ENCODE measurements around the gene NRF1. TPM values are rescaled to one million over a fixed set of nuclear protein-coding genes. Genes with fewer than 3 reads are reported as not detected.

NRF1 gene
- total and polyA plus RNA-seq, 2 donors, result 13.8 to 14.4 TPM

GRCh38 chr7:129781928-129782817 lies 170.7 kb downstream of the NRF1 start:
- Histone ChIP-seq H3K4me1 (ENCODE audit: control insufficient read depth in 2 of 2, insufficient read depth in 2 of 2, low read length in 2 of 2) (peaks cover 6 to 58% of the 10 kb centered on the region in 2 donors), H3K9me3 (ENCODE audit: control insufficient read depth in 2 of 2, insufficient read depth in 1 of 2, low read length in 1 of 2) (peaks cover 2 to 25% of the 10 kb centered on the region in 2 donors), H3K4me3 (ENCODE audit: low read length in 2 of 2) (peak overlapping the region in 1 of 2 donors; percentile 24), H3K27me3 (ENCODE audit: control insufficient read depth in 2 of 2, insufficient read depth in 1 of 2, low read length in 1 of 2) (peaks cover 93 to 100% of the 10 kb centered on the region in 2 donors), H3K36me3 (ENCODE audit: control insufficient read depth in 2 of 2, insufficient read depth in 2 of 2, low read length in 1 of 2) (no peaks in the 10 kb centered on the region), H3K27ac (ENCODE audit: low read depth in 1 of 2, low read length in 1 of 2) (no peak overlapping the region)
- peak in 1 of 9 donors; percentile 12 for DNase-seq (ENCODE audit: low read depth in 6 of 9, low spot score in 9 of 9)
- WGBS, result 6% methylated on average over 73 of the region's 73 CpGs

GRCh38 chr7:129782818-129783583 lies 171.5 kb downstream of the NRF1 start:
- peaks cover 6 to 58% of the 10 kb centered on the region in 2 donors for H3K4me1 ChIP-seq (ENCODE audit: control insufficient read depth in 2 of 2, insufficient read depth in 2 of 2, low read length in 2 of 2)
- H3K4me3 ChIP-seq (ENCODE audit: low read length in 2 of 2), result no peak overlapping the region

DNA sequence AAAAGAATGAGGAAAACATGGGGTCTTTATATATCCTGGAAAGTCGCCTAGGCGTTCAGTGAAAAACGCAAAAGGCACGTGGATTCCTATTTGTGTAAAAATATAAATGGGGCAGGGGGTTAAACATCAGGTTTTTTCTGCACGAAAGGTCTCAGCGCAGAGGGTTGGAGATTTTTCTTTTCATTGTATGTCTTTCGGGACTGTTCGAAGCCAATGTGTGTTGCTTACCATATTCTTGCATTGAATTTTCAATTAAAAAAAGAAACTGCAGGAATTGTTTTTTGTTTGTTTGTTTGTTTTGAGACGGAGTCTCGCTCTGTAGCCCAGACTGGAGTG lies 172.0 kb downstream of the NRF1 start:
- no peaks in the 10 kb centered on the region for H3K36me3 ChIP-seq (ENCODE audit: control insufficient read depth in 2 of 2, insufficient read depth in 2 of 2, low read length in 1 of 2)
- H3K4me1 ChIP-seq (ENCODE audit: control insufficient read depth in 2 of 2, insufficient read depth in 2 of 2, low read length in 2 of 2), result peaks cover 6 to 55% of the 10 kb centered on the region in 2 donors
- no peak overlapping the region for H3K27ac ChIP-seq (ENCODE audit: low read depth in 1 of 2, low read length in 1 of 2)
- peaks cover 2 to 15% of the 10 kb centered on the region in 2 donors for H3K9me3 ChIP-seq (ENCODE audit: control insufficient read depth in 2 of 2, insufficient read depth in 1 of 2, low read length in 1 of 2)
- DNase-seq (ENCODE audit: low read depth in 6 of 9, low spot score in 9 of 9), result no peak
- no peak overlapping the region for H3K4me3 ChIP-seq (ENCODE audit: low read length in 2 of 2)
- 14% methylated on average over 10 of the region's 10 CpGs for WGBS
- H3K27me3 ChIP-seq (ENCODE audit: control insufficient read depth in 2 of 2, insufficient read depth in 1 of 2, low read length in 1 of 2), result peaks cover 87 to 99% of the 10 kb centered on the region in 2 donors

More at GRCh38 chr7:129782818-129783583, 171.5 kb downstream of the NRF1 start:
- Histone ChIP-seq H3K27ac (ENCODE audit: low read depth in 1 of 2, low read length in 1 of 2) (no peak overlapping the region), H3K9me3 (ENCODE audit: control insufficient read depth in 2 of 2, insufficient read depth in 1 of 2, low read length in 1 of 2) (peaks cover 2 to 20% of the 10 kb centered on the region in 2 donors), H3K36me3 (ENCODE audit: control insufficient read depth in 2 of 2, insufficient read depth in 2 of 2, low read length in 1 of 2) (no peaks in the 10 kb centered on the region), H3K27me3 (ENCODE audit: control insufficient read depth in 2 of 2, insufficient read depth in 1 of 2, low read length in 1 of 2) (peaks cover 90 to 99% of the 10 kb centered on the region in 2 donors)
- DNase-seq (ENCODE audit: low read depth in 6 of 9, low spot score in 9 of 9), result peak in 1 of 9 donors; percentile 15
- 7% methylated on average over 42 of the region's 42 CpGs for WGBS

- H3K9me3 ChIP-seq (ENCODE audit: control insufficient read depth in 2 of 2, insufficient read depth in 1 of 2, low read length in 1 of 2), result peaks cover 2 to 12% of the 10 kb centered on the region in 2 donors
- peaks cover 80 to 99% of the 10 kb centered on the region in 2 donors for H3K27me3 ChIP-seq (ENCODE audit: control insufficient read depth in 2 of 2, insufficient read depth in 1 of 2, low read length in 1 of 2)
- no peak overlapping the region for H3K27ac ChIP-seq (ENCODE audit: low read depth in 1 of 2, low read length in 1 of 2)
- no peak overlapping the region for H3K4me3 ChIP-seq (ENCODE audit: low read length in 2 of 2)
- H3K36me3 ChIP-seq (ENCODE audit: control insufficient read depth in 2 of 2, insufficient read depth in 2 of 2, low read length in 1 of 2), result no peaks in the 10 kb centered on the region
- H3K4me1 ChIP-seq (ENCODE audit: control insufficient read depth in 2 of 2, insufficient read depth in 2 of 2, low read length in 2 of 2), result peaks cover 6 to 50% of the 10 kb centered on the region in 2 donors
- WGBS, result 21% methylated on average over 25 of the region's 25 CpGs
- DNase-seq (ENCODE audit: low read depth in 6 of 9, low spot score in 9 of 9), result no peak
These were observed 172.9 kb downstream of the NRF1 start for GRCh38 chr7:129784437-129784782.

- Histone ChIP-seq H3K27ac (ENCODE audit: low read depth in 1 of 2, low read length in 1 of 2) (no peak overlapping the region), H3K36me3 (ENCODE audit: control insufficient read depth in 2 of 2, insufficient read depth in 2 of 2, low read length in 1 of 2) (no peaks in the 10 kb centered on the region), H3K27me3 (ENCODE audit: control insufficient read depth in 2 of 2, insufficient read depth in 1 of 2, low read length in 1 of 2) (peaks cover 77 to 99% of the 10 kb centered on the region in 2 donors), H3K4me3 (ENCODE audit: low read length in 2 of 2) (no peak overlapping the region), H3K4me1 (ENCODE audit: control insufficient read depth in 2 of 2, insufficient read depth in 2 of 2, low read length in 2 of 2) (peaks cover 3 to 50% of the 10 kb centered on the region in 2 donors), H3K9me3 (ENCODE audit: control insufficient read depth in 2 of 2, insufficient read depth in 1 of 2, low read length in 1 of 2) (peaks cover 2 to 12% of the 10 kb centered on the region in 2 donors)
- peak in 1 of 9 donors; percentile 14 for DNase-seq (ENCODE audit: low read depth in 6 of 9, low spot score in 9 of 9)
- 7% methylated on average over 37 of the region's 37 CpGs for WGBS
These were observed 173.5 kb downstream of the NRF1 start for GRCh38 chr7:129784783-129785684.

- Histone ChIP-seq H3K4me1 (ENCODE audit: control insufficient read depth in 2 of 2, insufficient read depth in 2 of 2, low read length in 2 of 2) (peaks cover 0 to 44% of the 10 kb centered on the region in 2 donors), H3K27ac (ENCODE audit: low read depth in 1 of 2, low read length in 1 of 2) (no peak overlapping the region), H3K4me3 (ENCODE audit: low read length in 2 of 2) (no peak overlapping the region), H3K27me3 (ENCODE audit: control insufficient read depth in 2 of 2, insufficient read depth in 1 of 2, low read length in 1 of 2) (peaks cover 68 to 99% of the 10 kb centered on the region in 2 donors), H3K36me3 (ENCODE audit: control insufficient read depth in 2 of 2, insufficient read depth in 2 of 2, low read length in 1 of 2) (no peaks in the 10 kb centered on the region), H3K9me3 (ENCODE audit: control insufficient read depth in 2 of 2, insufficient read depth in 1 of 2, low read length in 1 of 2) (peaks cover 2 to 12% of the 10 kb centered on the region in 2 donors)
- peak in 1 of 9 donors; percentile 9 for DNase-seq (ENCODE audit: low read depth in 6 of 9, low spot score in 9 of 9)
- 5% methylated on average over 44 of the region's 44 CpGs for WGBS
These were observed 174.4 kb downstream of the NRF1 start for GRCh38 chr7:129785685-129786514.

GRCh38 chr7:129786825-129787563 lies 175.5 kb downstream of the NRF1 start:
- peaks cover 0 to 34% of the 10 kb centered on the region in 2 donors for H3K4me1 ChIP-seq (ENCODE audit: control insufficient read depth in 2 of 2, insufficient read depth in 2 of 2, low read length in 2 of 2)
- peaks cover 57 to 95% of the 10 kb centered on the region in 2 donors for H3K27me3 ChIP-seq (ENCODE audit: control insufficient read depth in 2 of 2, insufficient read depth in 1 of 2, low read length in 1 of 2)
- DNase-seq (ENCODE audit: low read depth in 6 of 9, low spot score in 9 of 9), result peak in 1 of 9 donors; percentile 14
- H3K9me3 ChIP-seq (ENCODE audit: control insufficient read depth in 2 of 2, insufficient read depth in 1 of 2, low read length in 1 of 2), result peaks cover 0 to 12% of the 10 kb centered on the region in 2 donors
- no peak overlapping the region for H3K4me3 ChIP-seq (ENCODE audit: low read length in 2 of 2)
- no peak overlapping the region for H3K27ac ChIP-seq (ENCODE audit: low read depth in 1 of 2, low read length in 1 of 2)
- WGBS, result 54% methylated on average over 13 of the region's 13 CpGs
- no peaks in the 10 kb centered on the region for H3K36me3 ChIP-seq (ENCODE audit: control insufficient read depth in 2 of 2, insufficient read depth in 2 of 2, low read length in 1 of 2)

Measured in thymus (tissue), 11 donors.